ENCODE measurements around the gene KCTD21. TPM values are rescaled to one million over a fixed set of nuclear protein-coding genes. Genes with fewer than 3 reads are reported as not detected.

Gene KCTD21
- total and polyA plus RNA-seq, 2 of the 4 experiments (the other 2 are of a cell fraction) = 12.2 to 12.5 TPM

- Histone ChIP-seq H2BK120ac (ENCODE audit: low read depth, low read length) (no peak overlapping the region), H3K27ac (ENCODE audit: insufficient read depth, low read length) (no peak overlapping the region), H2AK5ac (ENCODE audit: low read depth, low read length) (no peak overlapping the region), H2BK20ac (ENCODE audit: low read depth, low read length) (no peak overlapping the region), H4K8ac (ENCODE audit: low read depth in 2 of 2, low read length in 2 of 2) (no peak overlapping the region), H3K27me3 (ENCODE audit: control insufficient read depth, insufficient read depth, low read length) (no peaks in the 10 kb centered on the region), H3K4me2 (ENCODE audit: low read depth, low read length) (no peak overlapping the region), H3K4me3 (ENCODE audit: insufficient read depth, low read depth, low read length) (no peak overlapping the region), H3K9ac (ENCODE audit: low read depth, low read length) (no peak overlapping the region), H3K9me1 (ENCODE audit: insufficient read depth, low read length) (peaks cover 12% of the 10 kb centered on the region), H3K23ac (ENCODE audit: low read depth, low read length) (no peak overlapping the region), H3K4me1 (ENCODE audit: control insufficient read depth, insufficient read depth, low read length) (no peaks in the 10 kb centered on the region), H3K56ac (ENCODE audit: extremely low read depth, insufficient read depth, low read length) (no peak overlapping the region), H3K14ac (replicated peaks; ENCODE audit: low read depth, low read length) (no peak overlapping the region), H2AK9ac (replicated peaks; ENCODE audit: low read depth, low read length, poor library complexity) (no peak overlapping the region), H3K36me3 (ENCODE audit: control insufficient read depth, insufficient read depth, low read length) (peaks cover 26% of the 10 kb centered on the region), H4K5ac (ENCODE audit: low read depth, low read length) (no peak overlapping the region), H3K4ac (ENCODE audit: low read depth, low read length) (no peak overlapping the region), H4K20me1 (ENCODE audit: insufficient read depth, low read length) (peaks cover 5% of the 10 kb centered on the region), H3K79me1 (ENCODE audit: low read depth in 1 of 2, low read length in 2 of 2) (peaks cover 8 to 65% of the 10 kb centered on the region in 2 experiments), H2BK5ac (ENCODE audit: low read depth, low read length, poor library complexity, severe bottlenecking) (no peak overlapping the region), H3K18ac (ENCODE audit: low read depth, low read length) (no peak overlapping the region), H4K91ac (ENCODE audit: insufficient read depth, low read depth, low read length) (no peak overlapping the region), H3K9me3 (ENCODE audit: control insufficient read depth, insufficient read depth, low read length) (no peaks in the 10 kb centered on the region), H2BK15ac (ENCODE audit: low read depth, low read length) (no peak overlapping the region), H2AFZ (replicated peaks; ENCODE audit: low read length, poor library complexity) (no peak overlapping the region)
- no peak for DNase-seq
- 75% methylated on average over 2 of the region's 7 CpGs; no CpG with 5 or more reads in 1 of the 2 experiments for WGBS, 2 experiments (ENCODE audit: extremely low coverage in 2 of 2, insufficient read length in 1 of 2)
- no peak for TF ChIP-seq RFX5 (IDR thresholded peaks at IDR 0.05; ENCODE audit: low read depth, low read length)
- ChIA-PET POLR2A (ENCODE audit: unreplicated experiment) (no interaction called here), CTCF (no interaction called here)
- in situ Hi-C loops (cut with MboI; ENCODE audit: low sequenced_read_pairs) = no loop called here
- ATAC-seq (ENCODE audit: low read depth) = no peak
- intact Hi-C loops (cut with micrococcal nuclease) = no loop called here
- dilution Hi-C loops (cut with HindIII; ENCODE audit: low sequenced_read_pairs, unreplicated experiment) = no loop called here
- BruUV-seq (replicated peaks) = no TSS peak
Measured at GRCh38 chr11:78177216-78177615, 11.2 kb downstream of the KCTD21 start.
